Measurements from ENCODE around the gene STMN1. TPM values are rescaled to one million over a fixed set of nuclear protein-coding genes. Genes with fewer than 3 reads are reported as not detected.
"Not testable (repeated sequence)": the region's sequence is repeated elsewhere in the genome, so short reads cannot be mapped to it uniquely, and the experiment has no call there.

The STMN1 gene
- total RNA-seq, 1 experiment from 2014 or later, result 207 TPM

DNA sequence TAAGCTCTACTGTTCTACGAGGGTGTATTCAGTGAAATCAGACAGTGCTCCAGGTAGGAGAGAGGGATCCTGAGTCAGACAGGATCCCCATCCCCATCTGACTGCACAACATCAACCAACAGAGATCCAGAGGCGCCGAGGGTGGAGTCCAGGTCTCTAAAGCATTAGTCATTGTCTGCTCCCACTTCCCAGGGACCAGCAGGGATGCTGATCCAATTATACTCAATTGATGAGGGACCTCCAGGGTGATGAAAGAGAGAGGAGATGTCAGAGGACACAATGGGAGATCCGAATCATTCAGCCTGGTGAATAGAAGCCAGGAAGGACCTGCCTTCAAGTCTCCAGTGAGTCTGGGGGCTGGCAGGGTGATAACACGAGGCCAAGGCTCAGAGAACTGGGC lies 39.5 kb upstream of the STMN1 start:
- BruUV-seq (replicated peaks), result no TSS peak
- ChIA-PET CTCF (interaction anchor here (1.7 kb wide), 1 partner anchor 50 kb away, joined by 8 read pairs; no protein-coding TSS in a partner anchor), POLR2A (no interaction called here)
- no peak for DNase-seq
- H3K27me3 Mint-ChIP-seq (ENCODE audit: insufficient read depth, unreplicated experiment), result no peaks in the 10 kb centered on the region
- H3K36me3 ChIP-seq (ENCODE audit: control insufficient read depth, insufficient read depth, low read length), result no peaks in the 10 kb centered on the region
- no peak overlapping the region for H3K27ac Mint-ChIP-seq (ENCODE audit: unreplicated experiment)
- no peaks in the 10 kb centered on the region for H3K36me3 Mint-ChIP-seq (ENCODE audit: insufficient read depth, unreplicated experiment)
- 0 out of 2 replicates have a peak, but pooled peaks cover 4% of the 10 kb centered on the region for H3K9me3 ChIP-seq
- peaks cover 4% of the 10 kb centered on the region; the same call in 1 of the 2 replicates for H3K4me1 ChIP-seq
- intact Hi-C loops (cut with micrococcal nuclease; ENCODE audit: unreplicated experiment), result loop anchor here (10.0 kb wide), 2 partner anchors 49 to 731 kb away; partner anchors contain the start of gene PAFAH2
- TF ChIP-seq, protein P1, sequence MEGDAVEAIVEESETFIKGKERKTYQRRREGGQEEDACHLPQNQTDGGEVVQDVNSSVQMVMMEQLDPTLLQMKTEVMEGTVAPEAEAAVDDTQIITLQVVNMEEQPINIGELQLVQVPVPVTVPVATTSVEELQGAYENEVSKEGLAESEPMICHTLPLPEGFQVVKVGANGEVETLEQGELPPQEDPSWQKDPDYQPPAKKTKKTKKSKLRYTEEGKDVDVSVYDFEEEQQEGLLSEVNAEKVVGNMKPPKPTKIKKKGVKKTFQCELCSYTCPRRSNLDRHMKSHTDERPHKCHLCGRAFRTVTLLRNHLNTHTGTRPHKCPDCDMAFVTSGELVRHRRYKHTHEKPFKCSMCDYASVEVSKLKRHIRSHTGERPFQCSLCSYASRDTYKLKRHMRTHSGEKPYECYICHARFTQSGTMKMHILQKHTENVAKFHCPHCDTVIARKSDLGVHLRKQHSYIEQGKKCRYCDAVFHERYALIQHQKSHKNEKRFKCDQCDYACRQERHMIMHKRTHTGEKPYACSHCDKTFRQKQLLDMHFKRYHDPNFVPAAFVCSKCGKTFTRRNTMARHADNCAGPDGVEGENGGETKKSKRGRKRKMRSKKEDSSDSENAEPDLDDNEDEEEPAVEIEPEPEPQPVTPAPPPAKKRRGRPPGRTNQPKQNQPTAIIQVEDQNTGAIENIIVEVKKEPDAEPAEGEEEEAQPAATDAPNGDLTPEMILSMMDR (IDR thresholded peaks at IDR 0.05; ENCODE audit: insufficient read depth in 1 of 2, low read depth in 1 of 2, low read length in 1 of 2, severe bottlenecking in 1 of 2, unreplicated experiment in 1 of 2), result no peak
- H3K4me3 Mint-ChIP-seq (ENCODE audit: unreplicated experiment), result no peak overlapping the region
- peaks cover 24% of the 10 kb centered on the region for H3K9me3 Mint-ChIP-seq (ENCODE audit: unreplicated experiment)
- H3K4me1 Mint-ChIP-seq (ENCODE audit: low read depth, unreplicated experiment), result no peaks in the 10 kb centered on the region
- H3K27me3 ChIP-seq (replicated peaks; ENCODE audit: control insufficient read depth, insufficient read depth, low read length), result no peaks in the 10 kb centered on the region
- no peak overlapping the region for H3K4me3 ChIP-seq (ENCODE audit: low read depth, low read length)

DNA sequence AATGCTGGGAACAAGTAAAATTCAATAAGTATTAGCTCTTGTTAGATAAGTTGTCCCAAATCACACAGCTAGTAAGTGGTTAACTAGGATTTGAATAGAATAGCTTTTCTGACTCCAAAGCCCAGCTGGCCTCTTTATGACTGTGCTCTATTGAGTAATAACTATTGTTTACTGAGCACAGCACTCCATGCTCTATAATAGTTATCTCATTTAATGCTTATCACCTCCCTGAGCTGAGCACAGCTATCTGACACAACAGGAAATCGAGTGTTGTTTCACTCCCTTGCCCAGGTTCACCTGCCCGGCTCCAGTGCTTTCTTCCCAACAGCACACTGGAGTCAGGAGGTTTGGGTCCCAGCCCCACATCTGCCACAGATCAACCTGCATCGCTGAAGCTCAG lies 38.8 kb upstream of the STMN1 start:
- Mint-ChIP-seq H3K9me3 (ENCODE audit: unreplicated experiment) (peaks cover 24% of the 10 kb centered on the region), H3K4me3 (ENCODE audit: unreplicated experiment) (no peak overlapping the region), H3K27ac (ENCODE audit: unreplicated experiment) (no peak overlapping the region), H3K27me3 (ENCODE audit: insufficient read depth, unreplicated experiment) (no peaks in the 10 kb centered on the region), H3K4me1 (ENCODE audit: low read depth, unreplicated experiment) (no peaks in the 10 kb centered on the region), H3K36me3 (ENCODE audit: insufficient read depth, unreplicated experiment) (no peaks in the 10 kb centered on the region)
- Histone ChIP-seq H3K4me3 (ENCODE audit: low read depth, low read length) (no peak overlapping the region), H3K36me3 (ENCODE audit: control insufficient read depth, insufficient read depth, low read length) (no peaks in the 10 kb centered on the region), H3K4me1 (peaks cover 4% of the 10 kb centered on the region; the same call in 1 of the 2 replicates), H3K9me3 (0 out of 2 replicates have a peak, but pooled peaks cover 4% of the 10 kb centered on the region), H3K27me3 (replicated peaks; ENCODE audit: control insufficient read depth, insufficient read depth, low read length) (no peaks in the 10 kb centered on the region)
- ChIA-PET CTCF (interaction anchor here (0.6 to 1.7 kb wide), 2 partner anchors 49 to 57 kb away, joined by 3 to 8 read pairs; no protein-coding TSS in a partner anchor), POLR2A (interaction anchor here (0.5 kb wide), 1 partner anchor 406 kb away, joined by 4 read pairs; no protein-coding TSS in a partner anchor)
- intact Hi-C loops (cut with micrococcal nuclease; ENCODE audit: unreplicated experiment), result loop anchor here (10.0 kb wide), 2 partner anchors 50 to 730 kb away; partner anchors contain the start of gene PAFAH2
- no TSS peak for BruUV-seq (replicated peaks)
- DNase-seq, result peak in 1 of 2 experiments; percentile 15
- TF ChIP-seq, protein P1 (IDR thresholded peaks at IDR 0.05; ENCODE audit: insufficient read depth in 1 of 2, low read depth in 1 of 2, low read length in 1 of 2, severe bottlenecking in 1 of 2, unreplicated experiment in 1 of 2), result no peak

DNA sequence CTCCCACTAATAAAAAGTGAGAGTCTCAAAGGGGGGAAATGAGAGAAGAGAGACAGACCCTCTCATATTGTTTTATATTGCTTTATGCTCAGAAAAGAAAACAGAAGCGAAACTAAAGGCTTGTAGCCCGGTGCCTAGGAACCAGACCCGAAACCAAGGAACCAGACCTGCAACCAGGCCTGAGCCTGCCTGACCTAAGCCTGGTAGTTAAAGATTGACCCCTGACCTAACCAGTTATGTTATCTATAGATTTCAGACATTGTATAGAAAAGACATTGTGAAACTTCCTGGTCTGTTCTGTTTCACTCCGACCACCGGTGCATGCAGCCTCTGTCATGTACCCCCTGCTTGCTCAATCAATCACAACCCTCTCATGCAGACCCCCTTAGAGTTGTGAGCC lies 37.3 kb upstream of the STMN1 start:
- BruUV-seq (replicated peaks); H3K4me3 ChIP-seq (ENCODE audit: low read depth, low read length); H3K27me3 Mint-ChIP-seq (ENCODE audit: insufficient read depth, unreplicated experiment); CTCF ChIA-PET; H3K4me1 ChIP-seq; H3K36me3 Mint-ChIP-seq (ENCODE audit: insufficient read depth, unreplicated experiment); H3K9me3 ChIP-seq; H3K4me3 Mint-ChIP-seq (ENCODE audit: unreplicated experiment); H3K36me3 ChIP-seq (ENCODE audit: control insufficient read depth, insufficient read depth, low read length); H3K4me1 Mint-ChIP-seq (ENCODE audit: low read depth, unreplicated experiment); H3K27ac Mint-ChIP-seq (ENCODE audit: unreplicated experiment); DNase-seq; H3K27me3 ChIP-seq (replicated peaks; ENCODE audit: control insufficient read depth, insufficient read depth, low read length); POLR2A ChIA-PET: not testable (repeated sequence)
- intact Hi-C loops (cut with micrococcal nuclease; ENCODE audit: unreplicated experiment), result loop anchor here (10.0 kb wide), 2 partner anchors 51 to 729 kb away; partner anchors contain the start of gene PAFAH2
- H3K9me3 Mint-ChIP-seq (ENCODE audit: unreplicated experiment), result peaks cover 24% of the 10 kb centered on the region

Measured in Caco-2 (cell line).